Heart left ventricle (tissue), 16 donors: Measurements from ENCODE around the gene NCMAP. TPM values are rescaled to one million over a fixed set of nuclear protein-coding genes. Genes with fewer than 3 reads are reported as not detected.

Source experiments
- ATAC-seq, 4 donors: fragments of 200-7000 bp; cut with Tn5 transposase; one replicate each; pipeline ENCODE4 v1.9.1; 2020 to 2022; ENCODE audit warnings: moderate library complexity in 4 of 4, mild to moderate bottlenecking in 3 of 4, moderate number of reproducible peaks in 1 of 4
- DNase-seq, 5 donors: peaks; one replicate each; pipeline ENCODE4 v3.0.0-alpha.2; 2020
- H3K27ac ChIP-seq, 12 donors: fragments of 200-600 bp; sonication (generic) in 4 of 12; one replicate each; pipeline versions ENCODE4 v1.5.0 to v1.8.0; 2016 to 2022; ENCODE audit warnings: mild to moderate bottlenecking in 2 of 12
- H3K27me3 ChIP-seq, 9 donors: fragments of 200-600 bp; sonication (generic) in 2 of 9; one replicate each; pipeline versions ENCODE4 v1.5.1 to v1.8.0; 2016 to 2022; ENCODE audit warnings: mild to moderate bottlenecking in 3 of 9
- H3K36me3 ChIP-seq, 9 donors: fragments of 200-600 bp; sonication (generic) in 2 of 9; one replicate each; pipeline versions ENCODE4 v1.5.0 to v1.8.0; 2018 to 2022; ENCODE audit warnings: mild to moderate bottlenecking in 2 of 9
- H3K4me1 ChIP-seq, 12 donors: fragments of 200-600 bp; sonication (generic) in 4 of 12; one replicate each; pipeline versions ENCODE4 v1.5.0 to v1.8.0; 2016 to 2022; ENCODE audit warnings: mild to moderate bottlenecking in 3 of 12
- H3K4me3 ChIP-seq, 12 donors: fragments of 200-600 bp; sonication (generic) in 4 of 12; one replicate each; pipeline versions ENCODE4 v1.5.0 to v1.8.0; 2017 to 2022; ENCODE audit warnings: mild to moderate bottlenecking in 9 of 12, moderate library complexity in 4 of 12
- H3K9me3 ChIP-seq, 12 donors: fragments of 200-600 bp; sonication (generic) in 4 of 12; one replicate each; pipeline versions ENCODE4 v1.5.0 to v1.8.0; 2016 to 2022; ENCODE audit warnings: mild to moderate bottlenecking in 1 of 12
- POLR2A ChIP-seq, 2 donors: fragments of 450-650 bp; IDR thresholded peaks; one replicate each; pipeline ENCODE4 v1.6.1; 2017; ENCODE audit warnings: antibody characterized with exemption in 2 of 2, mild to moderate bottlenecking in 2 of 2, moderate library complexity in 2 of 2
- WGBS, 4 donors: extraction: QIAGEN DNeasy Blood & Tissue Kit in 2 of 4; methylation state at CpG; one replicate each; pipeline versions ENCODE4 v1.1.5 to v1.1.7; 2013 to 2018; 5-methylcytosine and 5-hydroxymethylcytosine counted together
- intact Hi-C, 10 donors: fragments of 100-400 bp; cut with DNase I; formaldehyde crosslinking; loops; one replicate each; pipeline versions ENCODE4 v1.11.1 to v1.14.2; 2022
- polyA plus RNA-seq, 2 donors: library from polyadenylated mRNA; stranded (reverse); fragments of 200-250 nt; gene quantifications; one replicate each; pipeline ENCODE4 v1.2.3, GENCODE V29; 2013
- total RNA-seq, 9 donors: library from RNA; depleted of rRNA in 2 of 9; stranded (reverse); fragments of >200 nt in 2 of 9; fragmentation: NEBNext Ultra II Directional in 3 of 9; extraction: Animal tissue kit (Norgen Biotek cat#: 25700) in 3 of 9; gene quantifications; one replicate each; pipeline versions ENCODE4 v1.1.0 to v1.2.4, GENCODE V29; 2016 to 2023
- TF ChIP-seq, protein P1 (sequence below), 12 donors: fragments of 200-600 bp; sonication (generic) in 4 of 12; IDR thresholded peaks; one replicate each; pipeline versions ENCODE4 v1.5.0 to v1.8.0; 2018 to 2022; ENCODE audit warnings: antibody characterized with exemption in 12 of 12, mild to moderate bottlenecking in 5 of 12
- donor health status: ischemic (EF 13 %, LVEDD 7.1; RV severe dilation, severe dysfunction).
- donor health status: healthy with polysubstance abuse.
- donor health status: DM: no; HTN: yes; CAD: no.
- donor health status: DM: no; HTN: no; CAD: no.
- donor health status: ischemic (EF 25% LVEDD 6.9; RV normal size, moderate dysfunction).
- donor health status: ischemic (EF 25% LVEDD 5.7; RV mildly dilated, moderate dysfunction).
- donor health status: healthy.
- donor health status: DM: yes; HTN: yes; CAD: no.
- donor health status: ischemic (EF 35%, LVEDD 5.7; RV mildly dilated, moderate dysfunction).
- donor health status: nonischemic (EF 11% LVEDD 7.7; RV severe dilation, severe dysfunction).
- donor health status: DM: yes; HTN: yes; CAD: no.
- donor health status: PGD.
- donor health status: ischemic (EF 29% LVEDD 5.4; RV normal size, mild dysfunction).
- donor health status: nonischemic (EF 23%, LVEDD 6.1; RV moderate dilation, normal function).

The NCMAP gene
- total and polyA plus RNA-seq, 11 donors: 0.08 to 0.29 (median 0.18) TPM; not detected in 5

- Histone ChIP-seq H3K36me3 (no peaks in the 10 kb centered on the region), H3K27ac (no peak overlapping the region), H3K27me3 (peaks cover 0 to 10% (median 3%) of the 10 kb centered on the region in 9 donors), H3K4me3 (no peak overlapping the region), H3K4me1 (no peaks in the 10 kb centered on the region), H3K9me3 (no peaks in the 10 kb centered on the region)
- no peak for ATAC-seq
- 82 to 94% (median 85%) methylated on average over 2 of the region's 2 CpGs for WGBS, 4 donors
- TF ChIP-seq POLR2A (IDR thresholded peaks at IDR 0.05): no peak
- intact Hi-C loops: no loop called here
- DNase-seq: no peak
Observed at GRCh38 chr1:24606621-24607020, 50.7 kb downstream of the NCMAP start.

- ATAC-seq (no peak), DNase-seq (no peak)
- Histone ChIP-seq H3K27ac (no peak overlapping the region), H3K9me3 (no peaks in the 10 kb centered on the region), H3K4me1 (no peaks in the 10 kb centered on the region), H3K36me3 (no peaks in the 10 kb centered on the region), H3K4me3 (no peak overlapping the region), H3K27me3 (peaks cover 0 to 10% (median 3%) of the 10 kb centered on the region in 9 donors)
- 74 to 84% (median 81%) methylated on average over 3 of the region's 3 CpGs for WGBS, 4 donors
- TF ChIP-seq, protein P1, sequence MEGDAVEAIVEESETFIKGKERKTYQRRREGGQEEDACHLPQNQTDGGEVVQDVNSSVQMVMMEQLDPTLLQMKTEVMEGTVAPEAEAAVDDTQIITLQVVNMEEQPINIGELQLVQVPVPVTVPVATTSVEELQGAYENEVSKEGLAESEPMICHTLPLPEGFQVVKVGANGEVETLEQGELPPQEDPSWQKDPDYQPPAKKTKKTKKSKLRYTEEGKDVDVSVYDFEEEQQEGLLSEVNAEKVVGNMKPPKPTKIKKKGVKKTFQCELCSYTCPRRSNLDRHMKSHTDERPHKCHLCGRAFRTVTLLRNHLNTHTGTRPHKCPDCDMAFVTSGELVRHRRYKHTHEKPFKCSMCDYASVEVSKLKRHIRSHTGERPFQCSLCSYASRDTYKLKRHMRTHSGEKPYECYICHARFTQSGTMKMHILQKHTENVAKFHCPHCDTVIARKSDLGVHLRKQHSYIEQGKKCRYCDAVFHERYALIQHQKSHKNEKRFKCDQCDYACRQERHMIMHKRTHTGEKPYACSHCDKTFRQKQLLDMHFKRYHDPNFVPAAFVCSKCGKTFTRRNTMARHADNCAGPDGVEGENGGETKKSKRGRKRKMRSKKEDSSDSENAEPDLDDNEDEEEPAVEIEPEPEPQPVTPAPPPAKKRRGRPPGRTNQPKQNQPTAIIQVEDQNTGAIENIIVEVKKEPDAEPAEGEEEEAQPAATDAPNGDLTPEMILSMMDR (IDR thresholded peaks at IDR 0.05): no peak
- no peak for TF ChIP-seq POLR2A (IDR thresholded peaks at IDR 0.05)
- intact Hi-C loops: no loop called here
Observed at GRCh38 chr1:24609949-24610517, 54.1 kb downstream of the NCMAP start.

GRCh38 chr1:24619376-24619775, 63.5 kb downstream of the NCMAP start:
- Histone ChIP-seq H3K9me3 (no peaks in the 10 kb centered on the region), H3K27ac (no peak overlapping the region), H3K4me3 (no peak overlapping the region), H3K27me3 (peaks cover 0 to 5% (median 0%) of the 10 kb centered on the region in 9 donors), H3K36me3 (no peaks in the 10 kb centered on the region), H3K4me1 (no peaks in the 10 kb centered on the region)
- no peak for DNase-seq
- TF ChIP-seq, protein P1 (IDR thresholded peaks at IDR 0.05): no peak
- TF ChIP-seq POLR2A (IDR thresholded peaks at IDR 0.05): no peak
- no peak for ATAC-seq
- intact Hi-C loops: no loop called here
- 64 to 73% (median 68%) methylated on average over 5 of the region's 5 CpGs for WGBS, 4 donors

- Histone ChIP-seq H3K4me3 (no peak overlapping the region), H3K27me3 (peaks cover 0 to 10% (median 0%) of the 10 kb centered on the region in 9 donors), H3K27ac (no peak overlapping the region), H3K4me1 (no peaks in the 10 kb centered on the region), H3K9me3 (no peaks in the 10 kb centered on the region), H3K36me3 (no peaks in the 10 kb centered on the region)
- TF ChIP-seq, protein P1 (IDR thresholded peaks at IDR 0.05): no peak
- no peak for TF ChIP-seq POLR2A (IDR thresholded peaks at IDR 0.05)
- 74 to 83% (median 75%) methylated on average over 5 of the region's 5 CpGs for WGBS, 4 donors
- intact Hi-C loops: no loop called here
- ATAC-seq (no peak), DNase-seq (no peak)
Observed at GRCh38 chr1:24620678-24621077, 64.8 kb downstream of the NCMAP start.

DNA sequence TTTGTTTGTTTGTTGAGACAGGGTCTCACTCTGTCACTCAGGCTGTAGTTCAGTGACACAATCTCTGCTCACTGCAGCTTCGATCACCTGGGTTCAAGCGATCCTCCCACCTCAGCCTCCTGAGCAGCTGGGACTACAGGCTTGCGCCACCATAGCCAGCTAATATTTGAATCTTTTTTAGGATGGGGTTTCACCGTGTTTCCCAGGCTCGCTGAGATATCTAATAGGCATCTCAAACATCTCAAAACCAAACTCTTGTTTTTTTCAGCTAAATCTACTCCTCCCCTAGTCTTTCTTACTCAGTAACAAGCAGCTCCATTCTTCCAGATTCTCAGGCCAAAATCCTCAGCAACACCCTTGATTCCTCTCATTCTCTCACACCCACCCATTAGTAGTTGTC, 65.2 kb downstream of the NCMAP start:
- intact Hi-C loops: no loop called here
- WGBS, 4 donors: 85 to 90% (median 87%) methylated on average over 5 of the region's 5 CpGs

More for the DNA sequence above, 65.2 kb downstream of the NCMAP start:
- Histone ChIP-seq H3K27ac (no peak overlapping the region), H3K4me1 (no peaks in the 10 kb centered on the region), H3K4me3 (no peak overlapping the region), H3K9me3 (no peaks in the 10 kb centered on the region), H3K27me3 (peaks cover 0 to 10% (median 0%) of the 10 kb centered on the region in 9 donors), H3K36me3 (no peaks in the 10 kb centered on the region)
- TF ChIP-seq, protein P1 (IDR thresholded peaks at IDR 0.05): no peak
- ATAC-seq (no peak), DNase-seq (no peak)
